LNCAP (cell line): ENCODE measurements around the gene C2orf81.

Source experiments
- TF ChIP-seq, protein P1 (sequence below): fragments of 450-650 bp; IDR thresholded peaks from 2 replicates; pipeline ENCODE4 v1.5.1; 2017; ENCODE audit warnings: mild to moderate bottlenecking

C2orf81 gene

DNA sequence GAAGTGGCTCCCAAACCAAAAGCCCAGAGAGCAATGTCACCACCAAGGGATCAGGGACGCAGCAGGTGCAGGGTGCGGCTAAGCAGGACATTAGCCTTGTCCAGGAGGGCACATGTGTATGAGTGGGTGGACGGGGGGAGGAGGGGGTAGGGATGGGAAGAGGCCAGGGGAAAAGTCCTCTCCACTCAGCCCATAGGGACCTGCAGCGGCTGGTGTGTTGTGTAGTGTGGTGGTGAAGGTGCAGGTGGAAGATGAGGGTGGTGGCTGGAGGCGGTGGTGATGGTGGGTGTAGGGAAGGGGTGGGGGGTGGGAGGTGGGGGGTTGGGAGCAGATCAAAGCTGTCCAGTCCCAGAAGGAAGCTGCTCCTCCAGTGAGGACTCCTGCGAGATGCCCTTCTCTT lies 3.7 kb downstream of the C2orf81 start:
- TF ChIP-seq, protein P1, sequence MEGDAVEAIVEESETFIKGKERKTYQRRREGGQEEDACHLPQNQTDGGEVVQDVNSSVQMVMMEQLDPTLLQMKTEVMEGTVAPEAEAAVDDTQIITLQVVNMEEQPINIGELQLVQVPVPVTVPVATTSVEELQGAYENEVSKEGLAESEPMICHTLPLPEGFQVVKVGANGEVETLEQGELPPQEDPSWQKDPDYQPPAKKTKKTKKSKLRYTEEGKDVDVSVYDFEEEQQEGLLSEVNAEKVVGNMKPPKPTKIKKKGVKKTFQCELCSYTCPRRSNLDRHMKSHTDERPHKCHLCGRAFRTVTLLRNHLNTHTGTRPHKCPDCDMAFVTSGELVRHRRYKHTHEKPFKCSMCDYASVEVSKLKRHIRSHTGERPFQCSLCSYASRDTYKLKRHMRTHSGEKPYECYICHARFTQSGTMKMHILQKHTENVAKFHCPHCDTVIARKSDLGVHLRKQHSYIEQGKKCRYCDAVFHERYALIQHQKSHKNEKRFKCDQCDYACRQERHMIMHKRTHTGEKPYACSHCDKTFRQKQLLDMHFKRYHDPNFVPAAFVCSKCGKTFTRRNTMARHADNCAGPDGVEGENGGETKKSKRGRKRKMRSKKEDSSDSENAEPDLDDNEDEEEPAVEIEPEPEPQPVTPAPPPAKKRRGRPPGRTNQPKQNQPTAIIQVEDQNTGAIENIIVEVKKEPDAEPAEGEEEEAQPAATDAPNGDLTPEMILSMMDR = no peak

DNA sequence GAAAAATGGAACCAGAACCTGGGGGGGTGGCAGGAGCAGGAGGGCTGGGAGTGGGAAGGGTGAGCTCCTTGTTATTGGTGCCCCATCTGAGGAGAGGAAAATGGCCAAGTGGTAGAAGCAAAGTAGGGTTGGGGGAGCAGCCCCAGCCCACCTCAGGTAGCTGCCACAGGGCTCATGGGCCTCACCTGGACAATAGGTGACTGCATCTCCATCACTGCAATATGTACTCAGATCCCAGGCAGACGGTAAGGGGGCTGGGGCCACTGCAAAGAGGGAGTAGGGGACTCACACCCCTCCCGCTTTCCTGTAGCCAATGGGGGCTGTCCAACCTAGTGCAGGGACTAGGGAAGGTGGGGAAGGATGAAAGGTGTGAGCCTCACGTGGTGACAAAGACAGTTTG lies 4.2 kb downstream of the C2orf81 start:
- TF ChIP-seq, protein P1 = no peak

DNA sequence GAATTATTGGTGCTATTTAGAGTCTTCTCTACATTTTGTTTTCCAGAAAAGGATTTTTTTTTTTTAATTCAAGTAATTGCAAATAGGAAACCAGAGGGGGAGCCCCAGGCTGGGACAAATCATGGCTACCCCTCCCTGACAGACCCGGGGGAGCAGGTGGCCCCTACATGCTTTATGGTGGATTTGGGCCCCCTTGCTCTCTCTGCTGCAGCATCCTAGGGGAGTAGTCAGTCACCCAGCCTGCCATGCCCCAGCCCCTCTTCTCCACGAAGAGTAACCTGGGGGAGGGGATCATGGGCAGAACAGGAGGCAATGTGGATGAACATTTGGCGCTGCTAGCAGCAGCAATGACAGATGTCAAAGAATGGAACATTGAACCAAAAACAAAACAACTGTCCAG lies 4.6 kb downstream of the C2orf81 start:
- TF ChIP-seq, protein P1 = no peak

DNA sequence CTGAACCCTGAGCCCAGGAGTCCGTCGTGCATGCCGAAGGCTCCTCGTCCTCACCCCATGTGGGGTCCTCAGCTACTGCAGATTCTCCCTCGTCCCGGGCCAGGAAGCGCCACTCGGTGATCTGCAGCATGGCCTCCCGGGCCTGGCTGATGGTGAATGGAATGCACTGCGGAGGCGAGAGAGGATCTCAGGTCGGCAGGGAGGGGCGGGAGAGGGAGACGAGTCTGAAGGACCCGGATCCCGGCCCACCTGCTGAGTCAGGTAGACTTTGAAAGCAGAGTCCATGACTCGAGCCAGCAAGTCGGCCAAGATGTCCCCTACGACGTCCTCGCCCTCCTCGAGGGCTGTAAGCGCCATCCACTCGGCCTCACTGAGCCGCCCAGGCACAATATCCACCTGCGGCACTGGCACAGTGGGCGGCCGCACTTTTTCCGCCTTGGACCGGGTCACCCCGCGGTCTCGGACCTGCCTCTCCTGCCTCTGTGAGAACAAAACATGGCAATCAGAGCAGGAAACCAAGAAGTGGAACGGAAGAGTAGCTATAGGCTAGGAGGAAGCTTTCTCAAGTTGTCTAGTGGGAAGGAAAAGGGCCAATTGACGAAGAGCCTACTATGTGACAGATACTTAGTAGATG lies 5.5 kb downstream of the C2orf81 start:
- TF ChIP-seq, protein P1 = no peak

DNA sequence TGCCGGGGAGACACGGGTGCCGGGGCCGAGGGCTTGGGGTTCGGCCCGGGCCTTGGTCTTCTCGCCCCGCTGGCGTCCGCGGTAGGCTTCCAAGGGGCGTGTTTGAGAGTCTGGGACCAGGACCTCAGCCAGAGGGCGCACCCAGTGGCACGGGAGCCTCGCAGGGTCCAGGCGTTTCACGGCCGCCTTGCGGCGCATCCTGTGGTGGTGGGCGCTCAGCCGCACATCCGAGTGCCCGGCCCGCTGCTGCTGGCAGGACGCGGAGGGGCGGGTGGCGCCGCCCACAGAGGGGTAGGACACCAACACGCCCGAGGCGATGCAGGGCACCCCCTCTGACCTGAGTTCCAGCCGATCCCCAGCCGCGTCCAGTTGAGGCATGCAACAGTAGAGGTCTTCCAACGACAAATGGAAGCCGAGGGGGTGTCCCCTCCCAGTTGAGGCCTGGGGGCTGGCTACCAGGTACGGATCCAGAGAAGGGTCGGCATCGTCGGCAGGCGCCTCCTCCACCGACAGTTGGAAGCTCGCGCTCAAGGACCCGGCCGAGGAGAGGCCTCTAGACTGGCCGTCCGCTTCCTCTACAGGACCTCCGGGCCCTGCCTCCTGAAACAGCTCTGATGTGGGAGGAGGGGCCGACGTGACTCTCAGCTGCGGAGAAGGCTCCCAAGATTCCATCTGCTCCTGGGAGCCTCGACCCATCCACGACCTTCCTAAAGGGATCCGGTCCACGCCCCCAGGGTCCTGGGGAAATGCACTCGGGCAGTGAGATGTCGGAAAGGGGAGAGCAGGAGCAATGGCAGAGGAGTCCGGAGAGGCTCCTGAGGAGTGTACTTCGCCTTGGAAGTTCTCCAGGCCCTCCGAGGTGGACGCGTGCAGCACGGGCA lies 6.3 kb downstream of the C2orf81 start:
- TF ChIP-seq, protein P1 = no peak

DNA sequence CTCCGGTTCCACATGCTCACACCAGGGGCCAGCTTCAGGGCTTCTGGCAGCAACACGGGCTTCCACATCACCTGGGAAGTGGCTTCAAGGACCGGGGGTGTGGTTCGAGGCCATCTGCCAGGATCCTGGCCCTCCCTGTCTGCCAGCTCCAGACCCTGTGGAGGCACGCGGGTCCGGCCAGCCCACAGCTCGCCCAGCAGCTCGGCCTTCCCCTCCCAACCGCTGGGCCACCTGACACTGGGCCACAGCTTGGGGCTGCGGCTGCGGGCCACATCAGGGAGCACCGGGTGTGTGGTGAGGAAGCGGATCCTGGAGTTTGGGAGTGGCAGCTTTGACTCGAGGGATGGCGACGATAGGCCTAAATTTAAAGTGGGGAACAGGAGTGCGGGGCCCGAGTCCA lies 7.0 kb downstream of the C2orf81 start:
- TF ChIP-seq, protein P1 = no peak

DNA sequence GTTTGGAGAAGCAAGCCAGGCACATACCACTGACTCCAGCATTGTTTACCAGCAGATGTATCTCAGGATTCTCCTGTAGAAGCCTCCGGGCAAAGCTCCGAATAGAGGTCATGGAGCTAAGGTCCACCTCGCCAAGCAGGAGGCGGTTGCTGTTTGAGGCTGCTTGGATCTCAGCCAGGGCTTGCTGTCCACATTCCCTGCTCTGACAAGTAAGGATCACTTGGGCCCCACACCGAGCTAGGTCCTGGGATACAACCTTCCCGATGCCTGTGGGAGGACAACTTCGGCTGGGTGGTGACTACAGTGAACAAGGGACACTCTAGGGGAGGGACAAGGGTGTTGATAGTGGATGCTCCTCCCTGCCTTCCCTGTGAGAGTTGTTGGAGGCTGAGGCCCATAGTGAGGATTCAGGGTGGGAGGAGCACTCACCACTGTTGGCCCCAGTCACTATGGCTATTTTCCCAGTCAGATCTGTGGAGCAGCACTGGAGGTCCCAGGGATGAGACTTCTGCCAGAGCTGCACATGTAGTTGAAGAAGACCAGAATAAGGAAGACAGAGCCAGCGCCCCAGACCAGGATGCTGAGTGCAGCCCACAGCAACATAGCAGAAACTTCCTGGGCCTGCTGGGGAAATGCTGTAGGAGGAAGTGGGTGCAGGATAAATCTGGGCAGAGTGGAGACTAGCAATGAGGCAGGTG lies 8.3 kb downstream of the C2orf81 start:
- TF ChIP-seq, protein P1 = no peak
